GM12878 (cell line): ENCODE measurements around the gene TXNDC16. TPM values are rescaled to one million over a fixed set of nuclear protein-coding genes. Genes with fewer than 3 reads are reported as not detected.
A peak's percentile ranks its signal among the peaks of the same experiment; 100 is the strongest.

ENCODE experiments used
- ASH2L ChIP-seq: fragments of 300-600, 200-600 bp; sonication (generic); IDR thresholded peaks from 2 replicates; pipeline ENCODE4 v1.6.1; 2017; ENCODE audit warnings: low read depth, mild to moderate bottlenecking, borderline replicate concordance
- BACH1 ChIP-seq: fragments of 450-650 bp; IDR thresholded peaks from 2 replicates; pipeline ENCODE4 v1.6.1; 2017; ENCODE audit warnings: mild to moderate bottlenecking, borderline replicate concordance
- BCL11A ChIP-seq: IDR thresholded peaks from 2 replicates; pipeline ENCODE4 v1.6.1; 2011; ENCODE audit warnings: low read depth, low read length
- E2F4 ChIP-seq: IDR thresholded peaks from 2 replicates; pipeline ENCODE4 v1.6.1; 2012; ENCODE audit warnings: low read depth, low read length, improper control_type of control experiment
- ELK1 ChIP-seq: IDR thresholded peaks from 2 replicates; pipeline ENCODE4 v1.6.1; 2012; ENCODE audit warnings: low read depth, low read length, improper control_type of control experiment
- IKZF2 ChIP-seq, 2 experiments: fragments of 450-650 bp; IDR thresholded peaks; 2 replicates each; pipeline ENCODE4 v1.6.1; 2017; ENCODE audit warnings: mild to moderate bottlenecking in 2 of 2, moderate library complexity in 2 of 2
- IRF5 ChIP-seq: fragments of 450-650 bp; IDR thresholded peaks from 2 replicates; pipeline ENCODE4 v1.6.1; 2017; ENCODE audit warnings: borderline replicate concordance
- MTA3 ChIP-seq: IDR thresholded peaks from 2 replicates; pipeline ENCODE4 v1.6.1; 2012; ENCODE audit warnings: low read length, inconsistent platforms, borderline replicate concordance
- MYC ChIP-seq: IDR thresholded peaks from 2 replicates; pipeline ENCODE4 v1.6.1; 2011; ENCODE audit warnings: mild to moderate bottlenecking, low read length, moderate library complexity, inconsistent platforms; ENCODE audit not compliant: insufficient read depth, insufficient replicate concordance, insufficient read length, severe bottlenecking
- PKNOX1 ChIP-seq: fragments of 450-650 bp; IDR thresholded peaks from 2 replicates; pipeline ENCODE4 v1.6.1; 2016; ENCODE audit warnings: mild to moderate bottlenecking
- RAD21 ChIP-seq: IDR thresholded peaks from 2 replicates; pipeline ENCODE4 v1.6.1; 2011; ENCODE audit warnings: mild to moderate bottlenecking, low read depth, low read length, moderate library complexity; ENCODE audit not compliant: insufficient read depth
- RBBP5 ChIP-seq: fragments of 200-600 bp; sonication (generic); conservative IDR thresholded peaks from 2 replicates; pipeline ENCODE4 v1.6.1; 2016
- SUPT20H ChIP-seq: IDR thresholded peaks from 2 replicates; pipeline ENCODE4 v1.6.1; 2011; ENCODE audit warnings: low read depth, mild to moderate bottlenecking, low read length, moderate library complexity, borderline replicate concordance; ENCODE audit not compliant: control insufficient read depth
- TAF1 ChIP-seq: IDR thresholded peaks from 2 replicates; pipeline ENCODE4 v1.6.1; 2011; ENCODE audit warnings: mild to moderate bottlenecking, low read depth, low read length, borderline replicate concordance
- TARDBP ChIP-seq: IDR thresholded peaks from 2 replicates; pipeline ENCODE4 v1.6.1; 2016; ENCODE audit warnings: borderline replicate concordance
- TCF3 ChIP-seq: IDR thresholded peaks from 2 replicates; pipeline ENCODE4 v1.6.1; 2012; ENCODE audit warnings: low read depth, mild to moderate bottlenecking, low read length, borderline replicate concordance; ENCODE audit not compliant: insufficient read depth
- YBX1 ChIP-seq: fragments of 450-650 bp; IDR thresholded peaks from 2 replicates; pipeline ENCODE4 v1.6.1; 2016; ENCODE audit warnings: antibody characterized with exemption
- ZBTB33 ChIP-seq: fragments of 450-650 bp; IDR thresholded peaks from 2 replicates; pipeline ENCODE4 v1.6.1; 2017; ENCODE audit warnings: mild to moderate bottlenecking
- ZNF207 ChIP-seq: fragments of 450-650 bp; IDR thresholded peaks from 2 replicates; pipeline ENCODE4 v1.6.1; 2014; ENCODE audit warnings: antibody characterized with exemption, mild to moderate bottlenecking, borderline replicate concordance
- ZNF622 ChIP-seq: fragments of 450-650 bp; IDR thresholded peaks from 2 replicates; pipeline ENCODE4 v1.6.1; 2017; ENCODE audit warnings: mild to moderate bottlenecking, inconsistent platforms
- polyA plus RNA-seq, 11 experiments: library from polyadenylated mRNA; depleted of rRNA in 4 of 11; unstranded in 6 of 11; stranded (reverse) in 5 of 11; fragments of >200 nt; fragmentation: Nextera tagmentation in 4 of 11; fragmentation: Illumina TruSeq in 1 of 11; extraction: Ambion mirVana in 4 of 11; extraction: Trizol in 1 of 11; gene quantifications; 1 replicate in 1 of 11; 2 replicates in 10 of 11; pipeline versions ENCODE4 v1.2.1 to v1.2.3, GENCODE V29; 2011 to 2016; ENCODE audit warnings: inconsistent platforms in 2 of 11, missing spikeins in 2 of 11, low read depth in 1 of 11
- total RNA-seq, 4 experiments: library from RNA; depleted of rRNA in 3 of 4; stranded (reverse); fragments of >200 nt in 3 of 4; fragmentation: Illumina TruSeq in 1 of 4; extraction: Trizol in 1 of 4; gene quantifications; 2 replicates each; pipeline versions ENCODE4 v1.2.1 to v1.2.3, GENCODE V29; 2013 to 2021

TXNDC16 gene
- total and polyA plus RNA-seq, 10 of the 15 experiments (the other 5 are each of a cell fraction or from before 2014, with no cell fraction given), result 1.2 to 7.9 (median 5.5) TPM

GRCh38 chr14:52552063-52552988, at the start of gene TXNDC16, which contains the start of gene GPR137C (continued):
- TF ChIP-seq TAF1 (peak; percentile 48; the same call in 1 of the 2 replicates), MYC (no peak), RBBP5 (no peak), IRF5 (no peak), RAD21 (no peak), E2F4 (peak; percentile 87), ZNF207 (no peak; the same call in 1 of the 2 replicates), BCL11A (no peak), SUPT20H (no peak), ZBTB33 (no peak), ELK1 (no peak), MTA3 (no peak), ZNF622 (no peak), BACH1 (0 out of 2 replicates have a peak, but pooled peaks have one; percentile 13), TCF3 (0 out of 2 replicates have a peak, but pooled peaks have one; percentile 8), ASH2L (peak; percentile 68; the same call in 1 of the 2 replicates), TARDBP (no peak), PKNOX1 (peak; percentile 99), IKZF2 (IDR thresholded peaks at IDR 0.05) (no peak; a peak in 1 of 4 replicates), YBX1 (no peak)
